Thyroid gland (tissue), 4 donors: Measurements from ENCODE around the gene MED12. TPM values are rescaled to one million over a fixed set of nuclear protein-coding genes. Genes with fewer than 3 reads are reported as not detected.

ENCODE experiments used
- DNase-seq, 2 donors: peaks; one replicate each; pipeline ENCODE4 v3.0.0-alpha.2; 2019
- H3K27ac ChIP-seq, 3 donors: fragments of 200-600 bp; sonication (generic); 1 replicate in 2 of 3; 2 replicates in 1 of 3; pipeline ENCODE4 v1.5.1; 2016 to 2019; ENCODE audit warnings: mild to moderate bottlenecking in 1 of 3, moderate library complexity in 1 of 3
- H3K27me3 ChIP-seq: fragments of 200-600 bp; sonication (generic); one replicate; pipeline ENCODE4 v1.5.1; 2019
- H3K36me3 ChIP-seq, 2 donors: fragments of 200-600 bp; sonication (generic); one replicate each; pipeline ENCODE4 v1.5.1; 2016 to 2019
- H3K4me1 ChIP-seq, 2 donors: fragments of 200-600 bp; sonication (generic); one replicate each; pipeline ENCODE4 v1.5.1; 2017 to 2019
- H3K4me3 ChIP-seq, 3 donors: fragments of 200-600 bp; sonication (generic); replicated peaks in 1 of 3; 1 replicate in 2 of 3; 2 replicates in 1 of 3; pipeline ENCODE4 v1.5.1; 2016; ENCODE audit warnings: mild to moderate bottlenecking in 1 of 3
- H3K9me3 ChIP-seq: fragments of 200-600 bp; sonication (generic); one replicate; pipeline ENCODE4 v1.5.1; 2017
- CTCF ChIP-seq, 6 experiments: fragments of 200-600 bp in 3 of 6; fragments of 450-650 bp in 3 of 6; sonication (generic) in 3 of 6; IDR thresholded peaks; one replicate each; pipeline ENCODE4 v1.5.1; 2016 to 2019; ENCODE audit warnings: antibody characterized with exemption in 6 of 6, mild to moderate bottlenecking in 2 of 6, inconsistent platforms in 1 of 6, moderate library complexity in 1 of 6
- POLR2A ChIP-seq, 2 donors: fragments of 450-650 bp; IDR thresholded peaks; one replicate each; pipeline ENCODE4 v1.6.1; 2017; ENCODE audit warnings: antibody characterized with exemption in 2 of 2, mild to moderate bottlenecking in 2 of 2, moderate library complexity in 1 of 2
- WGBS, 2 donors: methylation state at CpG; one replicate each; pipeline ENCODE4 v1.1.5; 2017; 5-methylcytosine and 5-hydroxymethylcytosine counted together
- intact Hi-C: fragments of 100-400 bp; cut with DNase I; formaldehyde crosslinking; loops from one replicate; pipeline ENCODE4 v1.15.1; 2023
- total RNA-seq, 4 donors: library from RNA; depleted of rRNA; stranded (reverse); fragments of >200 nt; gene quantifications; one replicate each; pipeline ENCODE4 v1.2.3, GENCODE V29; 2016

The MED12 gene
- total RNA-seq, 4 donors from 2014 or later = 31.3 to 50.5 (median 42.9) TPM

- H3K36me3 ChIP-seq = no peaks in the 10 kb centered on the region
- 79% methylated on average over 6 of the region's 8 CpGs; no CpG with 5 or more reads in 1 of the 2 donors for WGBS, 2 donors
- no peak overlapping the region for H3K4me3 ChIP-seq
- no peak for TF ChIP-seq CTCF (IDR thresholded peaks at IDR 0.05)
- no peak for TF ChIP-seq POLR2A (IDR thresholded peaks at IDR 0.05)
- no peaks in the 10 kb centered on the region for H3K9me3 ChIP-seq
- H3K27ac ChIP-seq = no peak overlapping the region
- no peaks in the 10 kb centered on the region for H3K27me3 ChIP-seq
- intact Hi-C loops = no loop called here
- peaks cover 0 to 7% of the 10 kb centered on the region in 2 donors for H3K4me1 ChIP-seq
- DNase-seq = no peak
Observed at GRCh38 chrX:71148278-71148663, 29.9 kb downstream of the MED12 start.

DNA sequence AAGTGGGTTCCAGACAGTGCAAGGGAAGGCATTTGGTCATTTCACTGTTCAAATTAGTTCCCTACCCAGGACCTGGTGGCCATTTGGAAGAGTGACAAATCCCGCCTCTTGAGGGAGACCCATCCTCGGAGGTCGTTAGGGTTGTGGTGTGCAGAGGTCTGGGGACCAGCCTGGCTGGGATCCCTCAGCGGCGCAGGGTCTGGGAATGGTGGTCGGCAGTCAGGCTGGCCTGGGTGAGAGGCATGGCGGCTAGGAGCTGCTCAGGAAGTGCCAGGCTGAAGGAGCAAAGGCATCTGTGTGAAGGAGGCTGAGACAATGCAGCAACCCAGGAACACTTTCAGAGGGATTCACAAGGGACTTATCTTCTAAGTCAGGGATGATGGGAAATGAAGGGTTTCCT lies 33.0 kb downstream of the MED12 start:
- no peaks in the 10 kb centered on the region for H3K27me3 ChIP-seq
- no peak overlapping the region for H3K27ac ChIP-seq
- no peaks in the 10 kb centered on the region for H3K4me1 ChIP-seq
- intact Hi-C loops = no loop called here
- no peak overlapping the region for H3K4me3 ChIP-seq
- 70 to 87% methylated on average over 4 to 7 of the region's 7 CpGs for WGBS, 2 donors
- H3K9me3 ChIP-seq = no peaks in the 10 kb centered on the region
- H3K36me3 ChIP-seq = no peaks in the 10 kb centered on the region
- no peak for TF ChIP-seq CTCF (IDR thresholded peaks at IDR 0.05)
- TF ChIP-seq POLR2A (IDR thresholded peaks at IDR 0.05) = no peak
- DNase-seq = no peak

DNA sequence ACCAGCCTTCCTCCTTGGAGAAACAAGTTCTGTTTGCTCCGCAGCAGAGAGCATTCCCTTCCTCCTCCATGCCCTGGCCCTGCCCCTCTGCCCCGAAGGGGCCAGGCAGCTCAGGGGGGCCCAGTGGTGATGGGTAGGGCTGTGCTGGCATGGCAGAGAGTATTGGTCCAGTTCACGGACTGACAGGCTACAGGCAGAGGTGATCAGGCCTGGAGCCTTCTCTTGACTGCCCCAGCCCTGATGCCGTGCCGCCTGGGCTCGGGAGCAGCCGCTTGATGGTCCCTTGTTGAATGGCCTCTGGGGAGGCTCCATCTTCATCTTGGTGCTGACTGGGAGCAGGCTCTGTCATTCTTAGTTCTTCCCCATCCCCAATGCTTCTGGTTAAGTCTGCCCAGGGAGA lies 35.8 kb downstream of the MED12 start:
- intact Hi-C loops = no loop called here
- Histone ChIP-seq H3K9me3 (no peaks in the 10 kb centered on the region), H3K4me3 (no peak overlapping the region), H3K27me3 (no peaks in the 10 kb centered on the region), H3K36me3 (no peaks in the 10 kb centered on the region), H3K4me1 (no peaks in the 10 kb centered on the region), H3K27ac (no peak overlapping the region)
- no peak for DNase-seq
- 82 to 100% methylated on average over 2 to 3 of the region's 7 CpGs for WGBS, 2 donors
- TF ChIP-seq POLR2A (IDR thresholded peaks at IDR 0.05) = no peak
- no peak for TF ChIP-seq CTCF (IDR thresholded peaks at IDR 0.05)

GRCh38 chrX:71154641-71155040 lies 36.2 kb downstream of the MED12 start:
- no peaks in the 10 kb centered on the region for H3K9me3 ChIP-seq
- H3K27ac ChIP-seq = no peak overlapping the region
- no peaks in the 10 kb centered on the region for H3K36me3 ChIP-seq
- H3K4me3 ChIP-seq = no peak overlapping the region
- no peak for DNase-seq
- intact Hi-C loops = no loop called here
- TF ChIP-seq POLR2A (IDR thresholded peaks at IDR 0.05) = no peak
- no peak for TF ChIP-seq CTCF (IDR thresholded peaks at IDR 0.05)
- H3K4me1 ChIP-seq = no peaks in the 10 kb centered on the region
- WGBS, 2 donors = 75 to 89% methylated on average over 1 of the region's 3 CpGs
- no peaks in the 10 kb centered on the region for H3K27me3 ChIP-seq

DNA sequence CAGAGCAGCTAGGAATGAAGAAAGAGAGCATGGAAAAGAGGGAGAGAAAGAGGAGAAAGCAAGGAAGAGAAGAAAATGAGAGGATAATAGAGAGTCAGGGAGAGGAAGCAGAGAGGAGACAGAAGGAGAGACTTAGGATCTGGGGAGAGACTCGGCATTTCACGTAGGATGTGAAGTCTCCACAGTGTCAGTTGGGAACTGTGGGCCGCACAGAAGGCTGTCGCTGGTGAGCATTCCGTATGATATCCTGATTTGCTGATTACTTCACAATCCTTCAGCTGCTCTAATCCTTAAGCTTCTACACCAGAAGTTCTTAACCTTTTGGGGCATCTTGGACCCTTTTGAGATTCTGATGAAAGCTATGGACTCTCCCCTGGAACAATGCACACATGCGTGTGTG lies 40.2 kb downstream of the MED12 start:
- TF ChIP-seq CTCF (IDR thresholded peaks at IDR 0.05) = no peak
- Histone ChIP-seq H3K9me3 (no peaks in the 10 kb centered on the region), H3K4me1 (no peaks in the 10 kb centered on the region), H3K36me3 (no peaks in the 10 kb centered on the region), H3K27ac (no peak overlapping the region), H3K4me3 (no peak overlapping the region), H3K27me3 (no peaks in the 10 kb centered on the region)
- intact Hi-C loops = no loop called here
- no peak for DNase-seq
- 79% methylated on average over 6 of the region's 6 CpGs for WGBS, 2 donors
